DND-41 (cell line): Measurements from ENCODE around the gene CDK15.

Experiments
- EZH2 ChIP-seq: IDR thresholded peaks from 3 replicates; pipeline ENCODE4 v1.6.1; 2012; ENCODE audit warnings: borderline replicate concordance, low read depth, mild to moderate bottlenecking, moderate library complexity, low read length, inconsistent platforms; ENCODE audit not compliant: severe bottlenecking
- TF ChIP-seq, protein P1 (sequence below): IDR thresholded peaks from 2 replicates; pipeline ENCODE4 v1.5.1; 2012; ENCODE audit warnings: borderline replicate concordance, low read length, moderate library complexity, mild to moderate bottlenecking; ENCODE audit not compliant: poor library complexity, severe bottlenecking; ENCODE audit errors: extremely low read depth

GRCh38 chr2:201807452-201807999 is 1.2 kb downstream of the CDK15 start:
- TF ChIP-seq, protein P1, sequence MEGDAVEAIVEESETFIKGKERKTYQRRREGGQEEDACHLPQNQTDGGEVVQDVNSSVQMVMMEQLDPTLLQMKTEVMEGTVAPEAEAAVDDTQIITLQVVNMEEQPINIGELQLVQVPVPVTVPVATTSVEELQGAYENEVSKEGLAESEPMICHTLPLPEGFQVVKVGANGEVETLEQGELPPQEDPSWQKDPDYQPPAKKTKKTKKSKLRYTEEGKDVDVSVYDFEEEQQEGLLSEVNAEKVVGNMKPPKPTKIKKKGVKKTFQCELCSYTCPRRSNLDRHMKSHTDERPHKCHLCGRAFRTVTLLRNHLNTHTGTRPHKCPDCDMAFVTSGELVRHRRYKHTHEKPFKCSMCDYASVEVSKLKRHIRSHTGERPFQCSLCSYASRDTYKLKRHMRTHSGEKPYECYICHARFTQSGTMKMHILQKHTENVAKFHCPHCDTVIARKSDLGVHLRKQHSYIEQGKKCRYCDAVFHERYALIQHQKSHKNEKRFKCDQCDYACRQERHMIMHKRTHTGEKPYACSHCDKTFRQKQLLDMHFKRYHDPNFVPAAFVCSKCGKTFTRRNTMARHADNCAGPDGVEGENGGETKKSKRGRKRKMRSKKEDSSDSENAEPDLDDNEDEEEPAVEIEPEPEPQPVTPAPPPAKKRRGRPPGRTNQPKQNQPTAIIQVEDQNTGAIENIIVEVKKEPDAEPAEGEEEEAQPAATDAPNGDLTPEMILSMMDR, result no peak
- TF ChIP-seq EZH2, result no peak
